H1 (cell line): ENCODE results near the gene RGS6. TPM values are rescaled to one million over a fixed set of nuclear protein-coding genes. Genes with fewer than 3 reads are reported as not detected.

ENCODE experiments used
- CTCF ChIA-PET: fragments of 300-600 bp; sonication (Branson Sonifier 250); formaldehyde crosslinking; loops from one replicate; lab custom pipeline; 2021; ENCODE audit not compliant: partially characterized antibody; lab: Charles Lee
- POLR2A ChIA-PET: fragments of 300-600 bp; sonication (Branson Sonifier 250); formaldehyde crosslinking; loops from one replicate; lab custom pipeline; 2021; ENCODE audit warnings: inconsistent platforms; ENCODE audit not compliant: partially characterized antibody; lab: Charles Lee
- DNase-seq, 2 experiments: peaks; one replicate each; pipeline versions ENCODE4 v3.0.0 to v3.0.0-alpha.2; 2010 to 2022; ENCODE audit warnings: low spot score in 2 of 2, low read depth in 1 of 2, mixed read lengths in 1 of 2
- FAIRE-seq: peaks from 2 replicates; lab custom pipeline; 2011; peaks lifted over from hg19 to GRCh38; lab: Jason Lieb, UNC
- H2AFZ ChIP-seq: 2 replicates; pipeline ENCODE4 v1.8.1; 2012; ENCODE audit warnings: low read length, inconsistent platforms
- H2AK5ac ChIP-seq: 2 replicates; pipeline ENCODE4 v1.6.1; 2013; ENCODE audit warnings: low read depth, low read length
- H2BK120ac ChIP-seq: replicated peaks from 2 replicates; pipeline ENCODE3; 2013; ENCODE audit warnings: low read depth, low read length, inconsistent platforms
- H2BK12ac ChIP-seq: 2 replicates; pipeline ENCODE4 v1.6.1; 2013; ENCODE audit warnings: low read depth, low read length
- H2BK15ac ChIP-seq: 2 replicates; pipeline ENCODE4 v1.6.1; 2013; ENCODE audit warnings: low read length
- H2BK20ac ChIP-seq: 2 replicates; pipeline ENCODE4 v1.6.1; 2013; ENCODE audit warnings: low read length
- H2BK5ac ChIP-seq: 2 replicates; pipeline ENCODE4 v1.6.1; 2013; ENCODE audit warnings: low read depth, low read length
- H3K14ac ChIP-seq: 2 replicates; pipeline ENCODE4 v1.6.1; 2013; ENCODE audit warnings: inconsistent platforms; ENCODE audit not compliant: insufficient read length
- H3K18ac ChIP-seq: 2 replicates; pipeline ENCODE4 v1.6.1; 2013; ENCODE audit warnings: low read length; ENCODE audit errors: extremely low read depth
- H3K23ac ChIP-seq: 2 replicates; pipeline ENCODE4 v1.6.1; 2013; ENCODE audit warnings: inconsistent platforms; ENCODE audit not compliant: insufficient read length
- H3K23me2 ChIP-seq: 2 replicates; pipeline ENCODE4 v1.6.1; 2013; ENCODE audit warnings: low read depth, low read length
- H3K27ac ChIP-seq: 2 replicates; pipeline ENCODE4 v1.6.1; 2011; ENCODE audit warnings: low read depth, low read length, inconsistent platforms
- H3K27me3 ChIP-seq, 4 experiments: replicated peaks in 1 of 4; 1 replicate in 1 of 4; 2 replicates in 3 of 4; pipeline versions ENCODE4 v1.6.1 to v1.8.1; 2011 to 2013; ENCODE audit warnings: low read length in 3 of 4, mild to moderate bottlenecking in 3 of 4, inconsistent platforms in 2 of 4, mixed read lengths in 2 of 4, moderate library complexity in 1 of 4; ENCODE audit not compliant: control insufficient read depth in 3 of 4, insufficient read depth in 3 of 4; ENCODE audit errors: extremely low read depth in 1 of 4
- H3K36me3 ChIP-seq, 4 experiments: 2 replicates each; pipeline versions ENCODE4 v1.6.1 to v1.8.1; 2011 to 2013; ENCODE audit warnings: mild to moderate bottlenecking in 4 of 4, low read length in 3 of 4, moderate library complexity in 2 of 4, control low read depth in 1 of 4, inconsistent platforms in 1 of 4; ENCODE audit not compliant: insufficient read depth in 4 of 4, control insufficient read depth in 2 of 4
- H3K4ac ChIP-seq: replicated peaks from 2 replicates; pipeline ENCODE3; 2013; ENCODE audit warnings: low read length, low read depth, mixed read lengths, inconsistent platforms; ENCODE audit not compliant: insufficient read length
- H3K4me1 ChIP-seq, 4 experiments: replicated peaks in 1 of 4; 1 replicate in 1 of 4; 2 replicates in 3 of 4; pipeline versions ENCODE4 v1.6.1 to v1.8.1; 2011 to 2013; ENCODE audit warnings: low read length in 3 of 4, inconsistent platforms in 2 of 4, mixed read lengths in 1 of 4; ENCODE audit not compliant: insufficient read depth in 4 of 4, control insufficient read depth in 3 of 4
- H3K4me2 ChIP-seq, 2 experiments: 2 replicates each; pipeline versions ENCODE4 v1.6.1 to v1.8.1; 2011 to 2013; ENCODE audit warnings: low read depth in 2 of 2, low read length in 2 of 2, control low read depth in 1 of 2, inconsistent platforms in 1 of 2, mild to moderate bottlenecking in 1 of 2; ENCODE audit not compliant: insufficient read depth in 1 of 2
- H3K4me3 ChIP-seq, 4 experiments: fragments of 200-600, 300-600 bp in 1 of 4; sonication (generic), shearing (Covaris generic), sonication (Bioruptor Twin) in 1 of 4; 2 replicates each; pipeline versions ENCODE4 v1.5.1 to v1.8.1; 2011 to 2016; ENCODE audit warnings: low read length in 4 of 4, low read depth in 3 of 4, control low read depth in 2 of 4, inconsistent platforms in 2 of 4, mild to moderate bottlenecking in 2 of 4, mixed read lengths in 1 of 4, moderate library complexity in 1 of 4; ENCODE audit not compliant: insufficient read depth in 2 of 4; ENCODE audit errors: extremely low read depth in 1 of 4
- H3K56ac ChIP-seq: replicated peaks from 2 replicates; pipeline ENCODE3; 2013; ENCODE audit warnings: low read depth, mild to moderate bottlenecking, mixed read lengths, low read length, inconsistent platforms; ENCODE audit not compliant: insufficient read length
- H3K79me1 ChIP-seq: 2 replicates; pipeline ENCODE4 v1.6.1; 2013; ENCODE audit warnings: low read depth, low read length, control low read depth
- H3K79me2 ChIP-seq, 2 experiments: 2 replicates each; pipeline versions ENCODE4 v1.6.1 to v1.8.1; 2012 to 2013; ENCODE audit warnings: low read length in 2 of 2, mild to moderate bottlenecking in 2 of 2, inconsistent platforms in 1 of 2; ENCODE audit not compliant: insufficient read depth in 2 of 2, control insufficient read depth in 1 of 2
- H3K9ac ChIP-seq, 4 experiments: replicated peaks in 1 of 4; 1 replicate in 1 of 4; 2 replicates in 3 of 4; pipeline versions ENCODE4 v1.6.1 to v1.8.1; 2011 to 2013; ENCODE audit warnings: low read depth in 3 of 4, low read length in 3 of 4, control low read depth in 2 of 4, mild to moderate bottlenecking in 2 of 4, moderate library complexity in 2 of 4, inconsistent platforms in 1 of 4; ENCODE audit errors: extremely low read depth in 1 of 4
- H3K9me3 ChIP-seq, 2 experiments: 2 replicates each; pipeline versions ENCODE4 v1.6.1 to v1.8.1; 2012 to 2013; ENCODE audit warnings: mild to moderate bottlenecking in 2 of 2, moderate library complexity in 2 of 2, control low read depth in 1 of 2, inconsistent platforms in 1 of 2, low read depth in 1 of 2, low read length in 1 of 2, mixed read lengths in 1 of 2; ENCODE audit not compliant: insufficient read depth in 2 of 2
- H4K20me1 ChIP-seq, 2 experiments: replicated peaks in 1 of 2; 2 replicates each; pipeline versions ENCODE3 to v1.8.1; 2011 to 2013; ENCODE audit warnings: inconsistent platforms in 2 of 2, low read length in 2 of 2, mild to moderate bottlenecking in 1 of 2; ENCODE audit not compliant: insufficient read depth in 2 of 2, control insufficient read depth in 1 of 2
- H4K5ac ChIP-seq: 2 replicates; pipeline ENCODE4 v1.6.1; 2013; ENCODE audit warnings: low read length, low read depth, mixed read lengths, inconsistent platforms; ENCODE audit not compliant: insufficient read length
- H4K8ac ChIP-seq: 2 replicates; pipeline ENCODE4 v1.8.0; 2013; ENCODE audit warnings: mild to moderate bottlenecking, moderate library complexity, low read length, inconsistent platforms; ENCODE audit not compliant: insufficient read depth; ENCODE audit errors: extremely low read depth
- H4K91ac ChIP-seq: replicated peaks from 2 replicates; pipeline ENCODE3; 2013; ENCODE audit warnings: low read length, mixed read lengths, inconsistent platforms; ENCODE audit not compliant: insufficient read length
- ATF3 ChIP-seq: IDR thresholded peaks from 2 replicates; pipeline ENCODE4 v1.6.1; 2011; ENCODE audit warnings: low read depth, mild to moderate bottlenecking, low read length; ENCODE audit not compliant: insufficient read depth
- WGBS, 2 experiments: shearing (Covaris generic) in 1 of 2; methylation state at CpG; one replicate each; pipeline versions ENCODE4 v1.1.6 to v1.1.7; 2013 to 2015; ENCODE audit warnings: low lambda C conversion rate in 2 of 2, mixed read lengths in 2 of 2, inconsistent platforms in 1 of 2, low coverage in 1 of 2, missing lambda C conversion rate in 1 of 2; ENCODE audit not compliant: insufficient replicate concordance in 2 of 2, insufficient coverage in 1 of 2, insufficient read length in 1 of 2; ENCODE audit errors: extremely low coverage in 1 of 2, missing lambda C conversion rate in 1 of 2; 5-methylcytosine and 5-hydroxymethylcytosine counted together
- polyA plus RNA-seq, 7 experiments: library from polyadenylated mRNA; depleted of rRNA in 3 of 7; stranded (reverse) in 5 of 7; unstranded in 2 of 7; fragments of >200 nt in 5 of 7; fragments of 200-250 nt in 2 of 7; gene quantifications; 1 replicate in 5 of 7; 2 replicates in 1 of 7; 4 replicates in 1 of 7; pipeline versions ENCODE4 v1.2.1 to v1.2.3, GENCODE V29; 2011 to 2013; ENCODE audit warnings: missing spikeins in 2 of 7, mixed read lengths in 2 of 7
- total RNA-seq: library from RNA; stranded (reverse); fragmentation: NEBNext Ultra II Directional; extraction: Animal tissue kit (Norgen Biotek cat#: 25700); gene quantifications from 2 replicates; pipeline ENCODE4 v1.2.1, GENCODE V29; 2021

The RGS6 gene
- total and polyA plus RNA-seq, 2 of the 8 experiments (the other 6 are each of a cell fraction or from before 2014, with no cell fraction given) = 0.26 to 1.1 TPM

DNA sequence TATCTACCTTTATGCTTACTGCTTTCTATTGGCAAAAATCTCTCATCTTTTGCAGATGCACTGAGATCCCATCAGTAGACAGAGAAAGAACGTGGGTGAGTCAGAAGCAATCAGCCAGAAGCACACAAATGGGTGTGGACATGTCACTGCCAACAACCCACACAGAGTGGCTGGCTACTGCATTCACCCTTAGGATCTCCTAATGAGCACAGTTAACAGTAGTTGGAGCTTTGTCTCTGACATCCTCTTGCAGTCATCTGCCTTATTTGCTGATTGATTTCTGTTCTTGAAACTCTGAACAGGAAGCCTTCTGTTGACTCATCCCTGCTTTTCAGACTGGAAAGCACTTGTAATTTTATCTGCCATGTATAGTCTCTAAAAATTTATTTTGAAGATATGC lies 117.2 kb downstream of the RGS6 start:
- 83% methylated on average over 1 of the region's 1 CpG; no CpG with 5 or more reads in 1 of the 2 experiments for WGBS, 2 experiments
- no peak overlapping the region for H4K91ac ChIP-seq

More for the DNA sequence above, 117.2 kb downstream of the RGS6 start:
- no peaks in the 10 kb centered on the region for H3K9me3 ChIP-seq
- no peak overlapping the region for H2BK12ac ChIP-seq
- peaks cover 0 to 3% (median 0%) of the 10 kb centered on the region in 4 experiments; a peak in 2 of 7 replicates for H3K4me1 ChIP-seq
- H3K27me3 ChIP-seq = no peaks in the 10 kb centered on the region
- no peak overlapping the region for H4K8ac ChIP-seq
- H3K36me3 ChIP-seq = no peaks in the 10 kb centered on the region
- POLR2A ChIA-PET = no interaction called here
- H2BK15ac ChIP-seq = no peak overlapping the region
- H3K23me2 ChIP-seq = no peaks in the 10 kb centered on the region; the same call in 1 of the 2 replicates
- no peak overlapping the region for H3K23ac ChIP-seq
- H2AK5ac ChIP-seq = no peak overlapping the region
- no peaks in the 10 kb centered on the region for H3K79me1 ChIP-seq
- no peak overlapping the region for H3K4ac ChIP-seq
- no peak overlapping the region for H2BK5ac ChIP-seq
- H4K5ac ChIP-seq = no peak overlapping the region
- H3K56ac ChIP-seq = no peak overlapping the region
- FAIRE-seq = no peak
- no peak overlapping the region for H3K4me2 ChIP-seq
- no peak overlapping the region for H3K27ac ChIP-seq
- H2BK20ac ChIP-seq = no peak overlapping the region
- no peaks in the 10 kb centered on the region for H3K79me2 ChIP-seq
- no peaks in the 10 kb centered on the region for H4K20me1 ChIP-seq
- H3K14ac ChIP-seq = no peak overlapping the region
- H2BK120ac ChIP-seq = no peak overlapping the region
- no peak overlapping the region for H3K9ac ChIP-seq
- no peak for DNase-seq
- no peak for TF ChIP-seq ATF3
- no peak overlapping the region for H3K18ac ChIP-seq
- H2AFZ ChIP-seq = peak overlapping the region; percentile 79; the same call in 1 of the 2 replicates
- H3K4me3 ChIP-seq = no peak overlapping the region
- CTCF ChIA-PET = no interaction called here
